Mesenchymal stem cell (in vitro differentiated cells and primary cell): ENCODE data around the gene ARMS2.

Experiments used
- DNase-seq: peaks from one replicate; pipeline ENCODE4 v3.0.0-alpha.2; 2013
- H2AFZ ChIP-seq: one replicate; pipeline ENCODE4 v1.6.1; 2013; ENCODE audit warnings: low read depth, mild to moderate bottlenecking, control low read depth, inconsistent platforms, low read length, moderate library complexity
- H2AK5ac ChIP-seq: 2 replicates; pipeline ENCODE4 v1.6.1; 2013; ENCODE audit warnings: low read length, moderate library complexity, mild to moderate bottlenecking, inconsistent platforms; ENCODE audit not compliant: severe bottlenecking
- H2BK120ac ChIP-seq: one replicate; pipeline ENCODE4 v1.6.1; 2013; ENCODE audit warnings: low read depth, mild to moderate bottlenecking, inconsistent platforms, low read length, moderate library complexity
- H2BK12ac ChIP-seq, 2 experiments: one replicate each; pipeline ENCODE4 v1.6.1; 2013; ENCODE audit warnings: inconsistent platforms in 2 of 2, low read length in 2 of 2, mild to moderate bottlenecking in 2 of 2, moderate library complexity in 2 of 2, control low read depth in 1 of 2
- H2BK15ac ChIP-seq: one replicate; pipeline ENCODE4 v1.6.1; 2013; ENCODE audit warnings: mild to moderate bottlenecking, low read depth, inconsistent platforms; ENCODE audit not compliant: poor library complexity, severe bottlenecking
- H2BK5ac ChIP-seq: 2 replicates; pipeline ENCODE4 v1.6.1; 2013; ENCODE audit warnings: low read depth, mild to moderate bottlenecking, low read length, control low read depth, inconsistent platforms; ENCODE audit not compliant: poor library complexity, severe bottlenecking
- H3K14ac ChIP-seq, 2 experiments: one replicate each; pipeline ENCODE4 v1.6.1; 2013; ENCODE audit warnings: inconsistent platforms in 2 of 2, low read length in 2 of 2, control low read depth in 1 of 2, mild to moderate bottlenecking in 1 of 2, moderate library complexity in 1 of 2
- H3K18ac ChIP-seq, 2 experiments: one replicate each; pipeline ENCODE4 v1.6.1; 2013; ENCODE audit warnings: inconsistent platforms in 2 of 2, low read length in 2 of 2, control low read depth in 1 of 2, low read depth in 1 of 2, mild to moderate bottlenecking in 1 of 2
- H3K23ac ChIP-seq, 2 experiments: one replicate each; pipeline ENCODE4 v1.6.1; 2013; ENCODE audit warnings: inconsistent platforms in 2 of 2, low read length in 2 of 2, mild to moderate bottlenecking in 2 of 2, moderate library complexity in 2 of 2, control low read depth in 1 of 2
- H3K27ac ChIP-seq: 2 replicates; pipeline ENCODE4 v1.5.1; 2013; ENCODE audit warnings: mild to moderate bottlenecking, moderate library complexity, low read length, control low read depth, inconsistent platforms; ENCODE audit not compliant: poor library complexity, severe bottlenecking
- H3K27me3 ChIP-seq, 2 experiments: 2 replicates each; pipeline versions ENCODE4 v1.6.1 to v1.7.0; 2013; ENCODE audit warnings: low read length in 2 of 2, mild to moderate bottlenecking in 2 of 2, moderate library complexity in 2 of 2, control low read depth in 1 of 2, inconsistent platforms in 1 of 2; ENCODE audit not compliant: control insufficient read depth in 1 of 2, insufficient read depth in 1 of 2
- H3K36me3 ChIP-seq, 2 experiments: 2 replicates each; pipeline versions ENCODE4 v1.6.1 to v1.7.0; 2013; ENCODE audit warnings: low read length in 2 of 2, control low read depth in 1 of 2, inconsistent platforms in 1 of 2, low read depth in 1 of 2, mild to moderate bottlenecking in 1 of 2; ENCODE audit not compliant: insufficient read depth in 2 of 2, control insufficient read depth in 1 of 2
- H3K4ac ChIP-seq, 2 experiments: one replicate each; pipeline ENCODE4 v1.6.1; 2013; ENCODE audit warnings: inconsistent platforms in 2 of 2, low read length in 2 of 2, mild to moderate bottlenecking in 2 of 2, moderate library complexity in 2 of 2, control low read depth in 1 of 2, low read depth in 1 of 2
- H3K4me1 ChIP-seq: 2 replicates; pipeline ENCODE4 v1.6.1; 2013; ENCODE audit warnings: low read depth, low read length, control low read depth; ENCODE audit not compliant: control insufficient read depth, insufficient read depth
- H3K4me2 ChIP-seq: 2 replicates; pipeline ENCODE4 v1.6.1; 2013; ENCODE audit warnings: low read length, mild to moderate bottlenecking, inconsistent platforms; ENCODE audit not compliant: poor library complexity, severe bottlenecking
- H3K4me3 ChIP-seq, 2 experiments: 2 replicates each; pipeline versions ENCODE4 v1.5.1 to v1.7.0; 2013; ENCODE audit warnings: low read length in 2 of 2, mild to moderate bottlenecking in 2 of 2, control low read depth in 1 of 2, low read depth in 1 of 2; ENCODE audit not compliant: insufficient read depth in 1 of 2
- H3K79me1 ChIP-seq: replicated peaks from 2 replicates; pipeline ENCODE4 v1.6.1; 2013; ENCODE audit warnings: mild to moderate bottlenecking, control low read depth, low read length, inconsistent platforms; ENCODE audit not compliant: poor library complexity, severe bottlenecking
- H3K9ac ChIP-seq: 2 replicates; pipeline ENCODE4 v1.7.0; 2013; ENCODE audit warnings: mild to moderate bottlenecking, low read length, moderate library complexity
- H3K9me3 ChIP-seq: 2 replicates; pipeline ENCODE4 v1.7.0; 2013; ENCODE audit warnings: mild to moderate bottlenecking, low read length; ENCODE audit not compliant: control insufficient read depth
- H4K8ac ChIP-seq: one replicate; pipeline ENCODE4 v1.6.1; 2013; ENCODE audit warnings: inconsistent platforms, mild to moderate bottlenecking, low read length, moderate library complexity
- H4K91ac ChIP-seq: one replicate; pipeline ENCODE4 v1.6.1; 2013; ENCODE audit warnings: mild to moderate bottlenecking, low read length, inconsistent platforms
- WGBS: methylation state at CpG from one replicate; pipeline ENCODE4 v1.1.7; 2013; ENCODE audit warnings: mixed read lengths; 5-methylcytosine and 5-hydroxymethylcytosine counted together

Gene ARMS2

DNA sequence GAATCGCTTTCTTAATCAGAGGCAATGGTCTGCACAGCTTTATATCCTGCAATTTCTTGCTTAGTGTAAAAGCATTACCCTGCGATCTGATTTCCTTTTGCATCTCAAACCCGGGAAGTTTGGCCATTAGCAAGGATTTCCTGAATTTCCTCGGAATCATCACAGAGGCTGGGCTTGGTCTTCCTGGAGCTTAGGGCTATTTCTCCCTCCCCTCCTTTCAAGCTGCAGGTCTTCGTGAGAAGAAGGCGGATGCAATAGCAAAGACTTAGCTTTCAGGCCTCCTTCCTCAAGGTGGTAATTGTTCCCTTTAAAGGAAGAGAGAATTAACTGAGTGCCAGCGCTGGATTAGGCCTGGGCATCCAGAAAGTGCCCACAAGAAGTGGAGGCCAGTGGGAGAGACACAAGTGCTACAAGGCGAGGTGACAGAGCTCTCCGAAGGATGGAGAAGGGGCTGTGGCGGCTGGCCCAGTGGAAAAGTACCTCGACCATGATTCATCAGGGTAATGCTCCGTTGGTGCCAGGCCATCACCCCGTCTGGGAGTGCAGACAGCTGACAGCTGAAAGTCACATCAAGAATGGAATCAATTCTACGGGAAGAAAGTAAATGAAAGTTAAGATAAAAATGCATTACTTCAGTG is 4.0 kb upstream of the ARMS2 start:
- H3K79me1 ChIP-seq, result no peaks in the 10 kb centered on the region
- H3K4ac ChIP-seq, result no peak overlapping the region
- no peak overlapping the region for H2AK5ac ChIP-seq
- no peak overlapping the region for H2BK120ac ChIP-seq
- H4K8ac ChIP-seq, result no peak overlapping the region
- H3K27me3 ChIP-seq, result no peaks in the 10 kb centered on the region
- no peak overlapping the region for H3K18ac ChIP-seq
- no peak overlapping the region for H3K4me2 ChIP-seq
- no peak overlapping the region for H2AFZ ChIP-seq
- H4K91ac ChIP-seq, result no peak overlapping the region
- H3K27ac ChIP-seq, result no peak overlapping the region
- H3K4me1 ChIP-seq, result peaks cover 11% of the 10 kb centered on the region
- H3K36me3 ChIP-seq, result no peaks in the 10 kb centered on the region
- no peak for DNase-seq
- no peak overlapping the region for H2BK12ac ChIP-seq
- no peak overlapping the region for H3K23ac ChIP-seq
- H3K14ac ChIP-seq, result no peak overlapping the region
- no peak overlapping the region for H3K9ac ChIP-seq
- H2BK15ac ChIP-seq, result no peak overlapping the region
- H2BK5ac ChIP-seq, result no peak overlapping the region
- H3K9me3 ChIP-seq, result no peaks in the 10 kb centered on the region
- H3K4me3 ChIP-seq, result no peak overlapping the region
- WGBS, result 86% methylated on average over 13 of the region's 14 CpGs

DNA sequence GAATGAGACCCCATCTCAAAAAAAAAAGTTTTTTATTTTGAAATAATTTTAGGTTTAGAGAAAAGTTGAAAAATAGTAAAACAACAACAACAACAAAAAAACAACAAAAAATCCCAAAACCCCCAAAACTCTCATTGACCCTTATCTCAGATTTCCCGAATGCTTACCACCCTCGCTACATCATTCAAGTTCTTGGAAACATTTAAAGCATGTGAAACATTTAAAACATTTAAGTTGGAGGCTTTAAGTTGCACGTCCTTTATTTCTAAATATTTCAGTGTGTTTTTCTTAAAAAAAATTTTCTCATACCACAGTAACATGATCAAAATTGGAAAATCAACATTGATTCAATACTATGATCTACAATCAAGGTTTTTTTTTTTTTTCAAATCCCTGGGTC is 382 bp upstream of the ARMS2 start:
- no peak overlapping the region for H3K4ac ChIP-seq
- no peaks in the 10 kb centered on the region for H3K79me1 ChIP-seq
- H3K27me3 ChIP-seq, result peaks cover 0 to 18% of the 10 kb centered on the region in 2 experiments
- H3K23ac ChIP-seq, result no peak overlapping the region
- no peaks in the 10 kb centered on the region for H3K36me3 ChIP-seq
- no peak overlapping the region for H2AK5ac ChIP-seq
- no peak overlapping the region for H2BK15ac ChIP-seq
- no peak overlapping the region for H2BK5ac ChIP-seq
- WGBS, result 57% methylated on average over 2 of the region's 3 CpGs
- H2AFZ ChIP-seq, result no peak overlapping the region
- no peak overlapping the region for H3K27ac ChIP-seq
- no peak overlapping the region for H3K14ac ChIP-seq
- peaks cover 9% of the 10 kb centered on the region for H3K4me1 ChIP-seq
- H2BK12ac ChIP-seq, result no peak overlapping the region
- H3K4me2 ChIP-seq, result no peak overlapping the region
- H3K18ac ChIP-seq, result no peak overlapping the region
- H4K8ac ChIP-seq, result no peak overlapping the region
- no peaks in the 10 kb centered on the region for H3K9me3 ChIP-seq
- no peak overlapping the region for H3K4me3 ChIP-seq
- no peak for DNase-seq
- no peak overlapping the region for H3K9ac ChIP-seq
- no peak overlapping the region for H2BK120ac ChIP-seq
- H4K91ac ChIP-seq, result no peak overlapping the region

DNA sequence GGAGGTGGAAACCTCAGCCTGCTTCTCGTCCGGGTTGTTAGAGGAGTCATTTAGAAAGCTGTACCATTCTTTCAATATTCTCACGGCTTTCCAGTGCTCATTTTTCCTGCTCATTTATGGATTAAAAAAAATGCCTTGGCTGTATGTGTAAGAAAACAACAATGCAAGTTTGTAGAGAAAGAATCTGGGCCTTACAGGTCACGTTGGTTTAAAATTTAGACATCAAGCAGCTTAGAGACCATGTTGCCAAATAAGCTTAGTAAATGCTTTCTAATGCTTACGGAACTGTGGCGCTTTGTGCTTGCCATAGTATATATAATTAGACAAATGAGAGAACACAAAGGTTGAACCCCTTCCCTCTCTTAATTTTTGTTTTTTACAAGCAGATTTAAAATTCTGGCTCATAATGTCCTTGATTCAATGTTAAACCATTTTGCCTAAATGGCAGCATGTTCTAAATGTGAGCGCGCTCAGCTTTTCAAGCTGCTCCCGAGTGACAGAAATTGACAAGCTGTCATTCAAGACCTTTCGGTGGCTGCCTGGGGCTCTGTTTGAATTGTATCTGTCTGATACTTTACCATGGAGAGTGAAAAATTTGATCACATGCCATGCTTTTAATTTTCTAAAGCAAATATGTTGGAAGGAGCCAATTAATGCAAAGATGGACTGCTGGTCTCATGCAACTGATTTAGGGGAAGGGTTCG is 1.1 kb downstream of the ARMS2 start:
- no peak for DNase-seq
- Histone ChIP-seq H2BK120ac (no peak overlapping the region), H3K4me3 (no peak overlapping the region), H3K27ac (no peak overlapping the region), H4K8ac (no peak overlapping the region), H3K14ac (no peak overlapping the region), H3K9me3 (no peaks in the 10 kb centered on the region), H2BK15ac (no peak overlapping the region), H2BK5ac (no peak overlapping the region), H3K79me1 (no peaks in the 10 kb centered on the region), H3K4me2 (no peak overlapping the region), H3K23ac (no peak overlapping the region), H3K27me3 (peaks cover 0 to 18% of the 10 kb centered on the region in 2 experiments), H2BK12ac (no peak overlapping the region), H3K36me3 (no peaks in the 10 kb centered on the region), H3K4me1 (peaks cover 17% of the 10 kb centered on the region), H3K9ac (no peak overlapping the region), H2AK5ac (no peak overlapping the region), H3K4ac (no peak overlapping the region), H4K91ac (no peak overlapping the region), H3K18ac (no peak overlapping the region), H2AFZ (no peak overlapping the region)
- 91% methylated on average over 8 of the region's 11 CpGs for WGBS

DNA sequence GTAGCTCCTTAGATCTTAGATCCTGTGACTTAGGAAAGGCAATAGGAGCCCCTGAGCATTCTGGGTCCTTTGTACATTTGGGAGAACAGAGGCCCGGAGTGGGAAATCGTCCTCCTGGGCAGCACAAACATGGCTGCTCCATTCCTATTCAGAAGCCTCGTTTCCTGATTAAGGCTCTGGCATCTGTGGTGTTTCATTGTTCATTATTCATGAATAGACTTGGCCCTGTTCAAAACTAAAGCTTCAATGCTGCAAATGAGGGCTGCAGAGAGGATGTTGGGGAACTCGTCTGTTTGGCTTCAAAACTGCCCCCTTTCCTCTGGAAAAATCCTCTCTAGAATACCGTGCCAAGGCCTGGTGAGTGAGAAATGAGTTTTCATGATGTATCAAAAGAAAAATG is 3.5 kb downstream of the ARMS2 start:
- DNase-seq, result no peak
- no peak overlapping the region for H3K18ac ChIP-seq
- H3K27ac ChIP-seq, result no peak overlapping the region
- H2AK5ac ChIP-seq, result no peak overlapping the region
- H2BK15ac ChIP-seq, result no peak overlapping the region
- no peak overlapping the region for H4K8ac ChIP-seq
- no peak overlapping the region for H3K4me2 ChIP-seq
- peaks cover 5% of the 10 kb centered on the region for H3K79me1 ChIP-seq
- 93% methylated on average over 5 of the region's 5 CpGs for WGBS
- H3K4ac ChIP-seq, result no peak overlapping the region
- H3K27me3 ChIP-seq, result peaks cover 0 to 20% of the 10 kb centered on the region in 2 experiments
- H2BK12ac ChIP-seq, result no peak overlapping the region
- H4K91ac ChIP-seq, result no peak overlapping the region
- no peaks in the 10 kb centered on the region for H3K36me3 ChIP-seq
- no peak overlapping the region for H2BK120ac ChIP-seq
- no peak overlapping the region for H3K4me3 ChIP-seq
- H3K23ac ChIP-seq, result no peak overlapping the region
- no peaks in the 10 kb centered on the region for H3K9me3 ChIP-seq
- no peak overlapping the region for H3K9ac ChIP-seq
- H2BK5ac ChIP-seq, result no peak overlapping the region
- peaks cover 23% of the 10 kb centered on the region for H3K4me1 ChIP-seq
- H2AFZ ChIP-seq, result no peak overlapping the region
- no peak overlapping the region for H3K14ac ChIP-seq
